IMR-90 (cell line): Measurements from ENCODE around the gene HTRA2. TPM values are rescaled to one million over a fixed set of nuclear protein-coding genes. Genes with fewer than 3 reads are reported as not detected.

Source experiments
- polyA plus RNA-seq, 3 experiments: library from polyadenylated mRNA; depleted of rRNA; stranded (reverse); fragments of >200 nt; gene quantifications; 2 replicates each; pipeline ENCODE4 v1.2.3, GENCODE V29; 2012; ENCODE audit warnings: low replicate concordance in 1 of 3
- total RNA-seq: library from RNA; depleted of rRNA; stranded (reverse); fragments of >200 nt; gene quantifications from 2 replicates; pipeline ENCODE4 v1.2.3, GENCODE V29; 2012
- TF ChIP-seq, protein P1 (sequence below): fragments of 150-350 bp; IDR thresholded peaks from 2 replicates; pipeline ENCODE4 v1.6.1; 2016; ENCODE audit warnings: low read depth, mild to moderate bottlenecking, low read length, moderate library complexity, borderline replicate concordance

HTRA2 gene
- total and polyA plus RNA-seq, 2 of the 4 experiments (the other 2 are of a cell fraction): 23.6 to 28.1 TPM

DNA sequence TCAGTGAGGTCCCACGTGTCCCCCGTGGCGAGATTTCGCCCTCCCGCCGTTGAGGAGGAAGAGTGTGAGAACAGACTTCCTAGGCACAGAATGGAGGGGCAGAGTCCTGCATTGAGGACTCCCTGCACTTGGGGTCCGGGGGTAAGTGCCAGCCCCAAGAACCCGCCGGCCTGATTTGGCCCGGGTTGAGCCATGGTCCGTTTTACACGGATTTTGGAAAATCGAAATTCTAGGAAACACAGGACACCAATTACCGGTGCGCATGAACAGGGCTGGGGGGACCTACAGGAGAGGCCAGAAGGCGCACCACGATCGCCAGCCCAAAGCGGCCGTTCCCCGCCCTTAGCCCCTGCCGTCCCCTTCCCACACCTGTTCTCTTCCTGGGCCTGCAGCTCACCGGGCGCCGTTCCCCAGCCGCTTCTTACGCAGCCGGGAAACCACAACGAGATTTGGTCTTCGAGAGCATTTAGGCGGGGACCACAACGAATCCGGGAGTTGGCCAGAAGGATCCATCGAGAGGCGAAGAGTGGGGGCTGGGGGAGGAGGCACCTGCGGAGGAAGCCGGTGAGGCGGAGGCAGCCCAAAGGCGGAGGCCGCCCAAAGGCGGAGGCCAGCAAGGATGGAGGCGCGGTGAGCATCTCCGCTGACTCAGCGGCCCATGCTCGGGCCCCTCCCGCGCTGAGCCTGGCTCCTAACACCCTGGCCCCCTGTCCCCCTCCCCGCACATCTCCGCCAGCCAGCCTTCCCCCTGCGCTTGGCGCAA lies 15.9 kb upstream of the HTRA2 start (continued):
- TF ChIP-seq, protein P1, sequence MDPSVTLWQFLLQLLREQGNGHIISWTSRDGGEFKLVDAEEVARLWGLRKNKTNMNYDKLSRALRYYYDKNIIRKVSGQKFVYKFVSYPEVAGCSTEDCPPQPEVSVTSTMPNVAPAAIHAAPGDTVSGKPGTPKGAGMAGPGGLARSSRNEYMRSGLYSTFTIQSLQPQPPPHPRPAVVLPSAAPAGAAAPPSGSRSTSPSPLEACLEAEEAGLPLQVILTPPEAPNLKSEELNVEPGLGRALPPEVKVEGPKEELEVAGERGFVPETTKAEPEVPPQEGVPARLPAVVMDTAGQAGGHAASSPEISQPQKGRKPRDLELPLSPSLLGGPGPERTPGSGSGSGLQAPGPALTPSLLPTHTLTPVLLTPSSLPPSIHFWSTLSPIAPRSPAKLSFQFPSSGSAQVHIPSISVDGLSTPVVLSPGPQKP: no peak
